Stimulated activated naive CD4-positive, alpha-beta T cell (primary cell): ENCODE results near the gene KCNF1.
A peak's percentile ranks its signal among the peaks of the same experiment; 100 is the strongest.

ENCODE experiments used
- DNase-seq, 6 experiments: peaks; one replicate each; lab custom pipeline; 2025; lab: John Stamatoyannopoulos, UW

KCNF1 gene, protein sequence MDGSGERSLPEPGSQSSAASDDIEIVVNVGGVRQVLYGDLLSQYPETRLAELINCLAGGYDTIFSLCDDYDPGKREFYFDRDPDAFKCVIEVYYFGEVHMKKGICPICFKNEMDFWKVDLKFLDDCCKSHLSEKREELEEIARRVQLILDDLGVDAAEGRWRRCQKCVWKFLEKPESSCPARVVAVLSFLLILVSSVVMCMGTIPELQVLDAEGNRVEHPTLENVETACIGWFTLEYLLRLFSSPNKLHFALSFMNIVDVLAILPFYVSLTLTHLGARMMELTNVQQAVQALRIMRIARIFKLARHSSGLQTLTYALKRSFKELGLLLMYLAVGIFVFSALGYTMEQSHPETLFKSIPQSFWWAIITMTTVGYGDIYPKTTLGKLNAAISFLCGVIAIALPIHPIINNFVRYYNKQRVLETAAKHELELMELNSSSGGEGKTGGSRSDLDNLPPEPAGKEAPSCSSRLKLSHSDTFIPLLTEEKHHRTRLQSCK

DNA sequence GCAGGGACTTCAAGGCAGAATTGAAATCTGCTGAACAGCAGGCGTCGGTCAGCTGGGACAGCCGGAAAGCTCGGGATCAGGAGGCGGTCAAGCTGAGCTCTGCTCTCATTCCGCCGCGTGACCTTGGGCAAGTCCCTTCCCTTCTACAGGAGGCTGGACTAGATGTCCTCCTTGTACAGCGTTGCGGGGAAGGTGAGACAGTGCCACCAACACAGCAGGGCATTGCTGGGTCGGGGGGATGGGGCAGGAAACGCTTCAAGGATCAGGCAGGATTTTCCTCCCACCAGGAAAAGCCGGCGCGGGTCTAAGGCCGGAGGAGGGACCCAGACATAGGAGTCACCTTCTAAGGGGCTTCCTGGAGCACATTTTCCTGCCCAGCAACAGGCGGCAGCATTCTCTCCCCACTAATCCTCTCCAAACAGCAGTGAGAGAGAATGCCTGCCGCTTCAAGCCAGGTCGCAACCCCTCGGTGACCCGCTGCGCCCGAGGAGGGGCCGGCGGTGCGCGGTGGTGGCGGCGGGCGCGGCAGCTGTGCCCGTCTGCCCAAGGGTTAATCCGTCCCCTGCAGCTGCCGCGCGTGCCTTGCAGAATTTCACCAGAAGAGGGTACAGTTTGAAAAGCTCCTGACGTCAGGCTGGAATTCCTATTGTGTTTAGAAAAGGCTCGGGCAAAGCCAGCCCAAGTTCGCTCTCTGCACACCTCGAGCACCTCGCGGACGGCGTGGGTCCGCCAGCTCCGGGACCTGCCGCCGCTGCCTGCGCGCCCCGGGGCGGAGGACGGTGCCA is at the start of gene KCNF1:
KCNF1 (plus strand) TSS at position 644 of the 785 bp plus-strand sequence. CDS start 493 bp downstream, outside the sequence.
- DNase-seq = peak in 1 of 6 experiments; percentile 3

DNA sequence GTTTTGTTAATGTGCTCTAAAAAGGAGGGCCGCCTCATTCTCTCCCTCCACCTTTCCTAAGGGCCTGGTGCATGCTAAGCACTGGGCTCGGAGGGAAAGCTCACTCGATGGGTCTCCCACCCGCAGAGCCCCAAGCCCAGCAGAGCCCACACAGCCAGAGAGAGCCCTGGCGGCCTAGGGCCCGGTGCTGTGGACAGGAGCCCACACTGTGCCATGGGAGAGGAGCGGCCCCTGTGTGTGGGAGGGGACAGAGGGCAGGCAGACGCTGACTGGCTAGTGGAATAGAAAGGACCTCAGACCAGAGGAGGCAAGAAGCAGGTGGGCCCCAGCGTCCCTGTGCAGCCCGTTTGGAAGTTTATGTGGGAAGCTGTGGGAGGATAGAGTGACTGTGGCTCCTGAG is 49.4 kb upstream of the KCNF1 start:
- no peak for DNase-seq

DNA sequence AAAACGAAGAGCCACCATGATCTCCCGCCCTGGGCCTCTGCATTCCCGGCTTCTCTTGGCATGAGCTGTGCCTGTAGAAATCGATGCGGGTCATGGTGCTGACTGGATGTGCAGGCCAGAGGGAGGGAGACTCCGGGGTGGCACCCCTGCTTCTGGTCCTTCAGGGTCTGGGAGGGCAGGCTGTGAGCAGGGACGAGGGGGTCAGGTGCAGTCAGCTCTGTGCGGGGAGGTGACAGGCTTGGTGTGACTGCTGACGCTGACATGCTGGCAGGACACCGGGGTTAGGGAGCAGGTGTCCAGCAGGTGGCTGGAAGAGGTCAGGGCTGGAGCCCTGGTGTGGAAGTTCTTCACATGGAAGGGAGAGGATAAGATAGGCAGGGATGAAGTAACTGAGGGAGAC is 48.7 kb upstream of the KCNF1 start:
- DNase-seq = no peak

DNA sequence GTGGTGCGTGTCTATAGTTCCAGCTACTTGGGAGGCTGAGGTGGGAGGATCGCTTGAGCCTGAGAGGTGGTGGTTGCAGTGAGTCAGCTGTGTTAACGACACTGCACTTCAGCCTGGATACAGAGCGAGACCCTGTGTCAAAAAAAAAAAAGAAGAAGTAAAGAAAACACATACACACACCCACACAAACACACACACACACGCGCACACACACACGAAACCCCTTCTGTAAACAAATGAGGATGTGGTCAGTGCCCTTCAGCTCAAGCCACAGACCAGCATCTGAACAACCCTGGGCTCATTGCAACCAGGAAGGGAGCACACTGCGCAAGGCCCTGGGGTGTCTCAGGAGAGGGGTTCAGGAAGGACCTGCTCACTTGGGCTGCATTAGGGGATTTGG is 47.9 kb upstream of the KCNF1 start:
- no peak for DNase-seq

DNA sequence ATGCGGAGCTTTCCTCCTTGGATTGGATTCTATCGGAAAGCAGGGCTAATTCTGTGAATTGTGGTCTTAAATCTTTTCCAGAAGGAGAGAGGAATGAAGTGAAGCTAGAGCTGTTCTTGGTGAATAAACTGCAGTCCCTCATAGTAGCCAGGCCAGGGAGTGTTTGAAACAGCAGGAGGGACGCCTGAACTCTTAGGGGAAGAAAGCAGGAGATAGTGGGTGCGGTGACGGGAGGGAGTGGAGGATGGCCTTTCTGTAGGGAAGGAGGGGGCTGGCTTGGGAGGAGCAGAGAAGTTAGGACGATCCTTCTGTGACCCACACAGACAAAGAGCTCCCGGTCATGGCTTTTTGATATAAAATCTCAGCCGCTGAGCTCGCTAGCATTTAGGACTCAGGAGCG is 47.5 kb upstream of the KCNF1 start:
- no peak for DNase-seq

DNA sequence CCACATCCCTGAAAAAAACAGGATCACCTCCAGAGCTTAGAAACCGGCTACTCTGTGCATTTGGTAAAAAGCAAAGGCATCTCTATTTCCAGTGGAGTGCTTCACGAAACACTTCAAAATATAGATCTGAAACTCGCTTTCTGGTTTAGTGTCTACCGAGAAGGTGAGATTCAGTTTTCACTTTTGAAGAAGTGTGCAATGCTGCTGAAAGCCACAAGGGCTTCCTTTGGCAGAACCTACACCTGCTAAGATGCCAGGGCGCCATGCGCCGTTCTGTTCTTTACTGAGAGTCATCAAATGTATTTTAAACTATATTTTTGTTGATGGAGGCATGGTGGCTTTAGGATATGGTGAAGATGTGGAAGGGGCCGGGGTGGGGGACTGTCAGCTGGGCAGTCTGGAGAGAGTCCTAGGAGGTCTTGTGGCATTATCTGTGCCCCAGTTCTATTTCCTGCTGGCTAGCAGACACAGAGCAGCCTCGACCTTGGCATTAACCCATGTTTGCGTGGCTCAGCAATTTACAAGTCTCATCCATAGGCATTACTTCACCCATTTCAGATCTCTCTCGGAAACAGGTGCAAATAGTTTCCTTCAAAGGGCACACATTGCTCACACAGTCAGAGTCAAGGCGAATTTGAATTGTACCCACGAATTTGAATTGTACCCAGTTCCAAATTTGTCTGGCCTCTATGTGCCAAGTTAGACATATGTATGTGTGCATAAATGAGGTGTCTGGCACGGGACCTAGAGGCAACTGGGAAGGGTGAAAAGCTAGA is 46.7 kb upstream of the KCNF1 start:
- DNase-seq = peak in 3 of 6 experiments; percentile 16 to 24 (median 18)

DNA sequence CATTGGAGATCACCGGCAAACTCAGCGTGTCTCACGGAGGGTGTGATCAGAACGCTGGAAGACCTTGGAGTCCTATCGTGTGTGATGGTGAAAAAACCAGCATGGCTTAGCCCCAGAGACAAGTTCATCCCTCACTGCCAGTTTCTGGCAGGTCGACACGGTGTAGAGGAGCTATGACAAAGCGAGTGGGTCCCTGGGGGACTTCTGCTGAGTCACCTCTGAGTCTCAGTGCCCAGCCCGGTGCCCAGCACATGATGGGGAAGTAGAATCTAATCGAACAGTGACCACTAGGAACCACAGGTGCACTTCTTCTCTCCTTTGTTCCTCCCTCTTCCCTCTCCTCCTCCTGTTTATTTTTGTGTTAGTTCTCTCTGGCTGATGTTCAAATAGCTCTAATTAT is 45.9 kb upstream of the KCNF1 start:
- no peak for DNase-seq

DNA sequence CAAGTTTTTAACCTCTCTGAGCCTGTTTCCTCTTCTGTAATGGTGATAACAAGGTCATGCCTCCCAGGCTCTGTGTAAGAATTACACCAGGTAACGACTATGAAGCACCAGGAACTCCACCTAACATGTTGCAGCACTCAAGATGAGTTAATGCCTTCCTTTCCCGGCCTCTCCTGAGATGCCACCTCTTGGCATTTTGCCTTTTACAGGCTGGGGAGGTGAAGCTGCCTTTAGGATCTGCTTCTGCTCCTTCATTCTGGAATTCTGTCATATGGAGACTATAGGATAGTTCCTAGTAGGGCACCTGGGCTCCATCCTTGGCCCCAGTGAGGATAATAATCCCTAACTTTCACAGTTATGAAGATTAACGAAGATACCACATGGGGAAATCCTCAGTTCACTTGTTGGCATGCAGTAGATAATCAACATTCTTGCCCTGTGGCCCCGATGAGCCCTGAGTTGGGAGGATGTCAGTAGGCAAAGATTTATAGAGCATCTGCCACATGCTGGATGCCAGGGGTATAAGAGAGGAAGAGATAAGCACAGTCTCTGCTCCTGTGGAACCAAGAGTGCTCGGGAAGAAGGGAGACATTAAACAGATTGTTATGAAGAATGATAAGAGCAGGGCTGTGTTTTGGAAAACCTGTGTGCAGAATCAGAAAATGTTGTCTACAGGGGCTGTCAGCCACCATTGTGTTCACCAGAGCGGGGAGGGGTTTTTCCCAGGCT is 43.9 kb upstream of the KCNF1 start:
- DNase-seq = no peak

DNA sequence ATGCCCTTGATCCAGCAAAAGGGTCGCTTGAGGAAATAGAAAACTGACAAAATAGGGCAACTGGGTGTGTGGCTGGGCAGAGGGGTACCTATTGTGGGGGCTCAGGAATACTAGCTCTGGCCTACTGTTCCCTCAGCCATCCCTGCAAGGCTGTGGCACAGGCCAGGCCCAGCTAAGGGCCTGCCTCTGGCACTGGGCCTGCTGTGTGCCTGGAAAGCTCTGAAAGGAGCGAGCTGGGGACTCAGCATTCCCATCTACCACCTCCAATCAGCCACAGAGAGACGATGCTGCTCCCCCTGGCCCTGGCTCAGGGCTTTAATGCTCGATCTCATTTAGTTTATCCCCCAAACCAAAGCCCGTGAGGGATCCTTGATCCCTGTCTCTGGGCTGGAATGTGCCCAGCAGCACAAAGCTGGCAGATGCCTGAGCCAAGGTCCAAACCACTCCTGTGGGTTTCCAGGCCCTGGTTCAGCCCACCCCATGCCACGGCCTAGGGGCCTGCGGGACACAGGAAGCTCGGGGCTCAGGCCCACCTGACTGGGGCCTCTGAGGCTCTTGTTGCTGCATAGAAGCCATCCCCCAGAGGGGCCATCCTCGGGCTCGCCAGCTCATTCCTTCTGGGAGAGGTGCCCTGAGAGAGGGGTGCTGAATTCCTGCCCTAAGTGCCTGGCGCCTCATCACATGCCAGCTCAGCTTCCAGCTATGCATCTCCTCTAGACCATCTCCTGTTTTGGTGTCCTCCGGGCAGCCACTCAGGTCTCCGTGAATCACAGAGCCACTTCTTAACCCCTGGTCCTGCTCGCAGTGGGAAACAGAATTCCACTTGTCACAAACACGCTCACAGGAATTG is 43.0 kb upstream of the KCNF1 start:
- DNase-seq = no peak

DNA sequence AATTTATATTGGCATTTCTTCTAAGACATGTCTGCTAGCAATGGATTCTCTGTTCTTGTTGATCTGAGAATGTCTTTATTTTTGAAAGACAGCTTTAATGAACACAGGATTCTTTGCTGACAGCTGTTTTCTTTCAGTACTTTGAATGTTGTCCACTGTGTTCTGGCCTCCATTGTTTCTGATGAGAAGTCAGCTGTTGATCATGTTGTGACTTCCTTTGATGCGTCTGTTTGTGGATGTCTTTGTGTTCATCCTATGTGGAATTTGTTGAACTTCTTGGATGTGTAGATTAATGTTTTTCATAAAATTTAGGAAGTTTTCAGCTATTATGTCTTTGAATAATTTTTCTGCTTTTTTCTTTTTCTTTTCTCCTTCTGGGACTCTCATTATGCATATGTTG is 39.8 kb upstream of the KCNF1 start:
- no peak for DNase-seq

DNA sequence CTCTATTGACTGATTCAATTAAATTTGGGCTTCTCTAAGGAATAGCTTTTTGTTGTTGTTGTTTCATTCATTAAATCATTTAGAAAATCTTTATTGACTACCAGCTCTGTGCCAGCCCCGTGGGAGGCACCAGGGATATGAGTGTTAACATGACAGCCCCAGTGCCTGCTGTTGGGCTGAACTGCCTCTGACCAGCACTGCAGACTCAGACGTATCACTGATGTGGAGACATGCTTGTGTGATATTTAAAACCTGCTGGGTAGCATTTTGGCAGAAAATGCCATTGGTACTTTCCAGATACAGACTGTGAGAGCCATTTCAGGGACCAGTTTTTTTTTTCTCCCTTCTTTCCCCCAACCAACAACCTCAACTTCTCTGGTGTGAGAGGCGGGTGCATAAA is 38.6 kb upstream of the KCNF1 start:
- DNase-seq = no peak

DNA sequence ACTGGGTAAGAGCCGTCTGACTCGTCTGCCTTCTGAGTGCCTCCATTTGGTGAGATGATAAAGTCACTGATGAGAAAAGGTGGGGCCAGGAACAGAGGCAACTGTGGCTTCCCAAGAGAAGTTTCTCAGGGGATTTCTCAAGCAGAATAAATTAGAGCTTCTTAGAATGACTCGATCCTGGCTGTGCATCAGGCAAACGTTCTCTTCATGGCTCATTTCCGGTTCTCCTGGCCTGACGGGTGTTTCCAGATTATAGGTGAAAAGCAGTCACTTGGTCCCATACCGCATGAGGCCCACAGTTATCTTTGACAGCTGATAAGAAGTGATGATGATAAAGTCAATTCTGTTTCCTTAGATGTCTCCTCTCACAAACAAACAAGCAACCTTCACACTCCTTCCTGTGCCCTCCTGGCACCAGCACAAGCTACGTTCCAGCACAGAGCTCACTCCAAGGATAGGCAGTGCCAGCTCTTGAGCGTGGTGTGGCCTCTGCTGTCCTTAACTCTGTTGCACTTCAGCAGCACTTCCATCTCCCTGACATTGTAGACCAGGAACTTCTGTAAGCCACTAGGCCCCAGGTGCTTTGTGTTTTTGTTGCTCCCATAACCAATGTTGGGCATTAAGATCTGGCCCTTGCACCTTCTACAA is 37.8 kb upstream of the KCNF1 start:
- DNase-seq = no peak

DNA sequence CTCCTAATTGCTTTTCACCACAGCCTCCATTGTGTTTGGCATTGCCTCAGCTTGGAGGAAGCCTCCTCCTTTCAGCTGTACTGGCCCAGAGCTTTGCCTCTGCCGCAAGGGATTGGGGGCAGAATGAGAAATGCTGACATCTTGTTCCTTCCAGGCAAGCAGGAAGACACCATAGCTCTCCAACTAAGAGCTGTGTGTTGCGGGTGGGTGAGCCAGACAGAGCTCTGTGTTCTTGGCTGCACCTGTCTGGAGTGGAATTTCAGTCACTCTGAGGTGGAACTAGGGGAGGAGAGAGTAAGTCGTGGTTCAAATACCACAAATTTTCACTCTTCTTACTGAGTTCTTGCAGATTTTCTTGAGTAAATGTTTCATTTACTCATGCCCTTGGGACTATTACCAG is 36.6 kb upstream of the KCNF1 start:
- no peak for DNase-seq

DNA sequence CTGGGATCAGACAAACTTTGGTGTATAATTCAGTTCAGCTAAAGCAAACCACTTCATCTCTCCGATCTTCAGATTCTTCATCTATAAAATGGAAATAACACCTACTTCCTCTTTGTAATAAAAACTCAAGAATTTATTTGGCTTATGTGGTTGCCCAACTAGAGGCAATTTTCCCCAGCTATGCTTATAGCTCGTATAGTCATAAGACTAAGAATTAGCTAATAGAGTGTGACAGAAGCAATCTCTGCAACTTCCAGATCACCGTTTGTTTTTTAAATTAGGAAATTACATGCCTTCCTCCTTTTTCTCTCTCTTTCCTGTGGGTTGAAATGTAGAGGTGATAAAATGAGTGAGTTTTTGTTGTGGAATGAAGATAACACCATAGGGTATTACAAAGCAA is 35.3 kb upstream of the KCNF1 start:
- DNase-seq = no peak

DNA sequence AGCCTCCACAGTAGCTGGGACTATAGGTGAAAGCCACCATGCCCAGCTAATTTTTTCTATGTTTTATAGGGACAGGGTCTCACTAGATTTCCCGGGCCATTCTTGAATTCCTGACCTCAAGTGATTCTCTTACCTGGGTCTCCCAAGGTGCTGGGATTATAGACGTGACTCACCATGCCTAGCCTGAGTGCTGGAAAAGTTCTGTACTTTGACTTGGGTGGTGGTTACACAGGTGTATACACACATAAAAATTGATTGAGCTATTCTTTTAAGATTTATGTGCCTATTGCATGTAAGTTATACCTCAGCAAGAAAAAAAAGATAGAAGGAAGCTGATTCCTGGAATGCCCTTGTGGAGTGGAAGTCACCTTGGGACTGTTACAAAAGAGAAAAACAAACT is 34.8 kb upstream of the KCNF1 start:
- no peak for DNase-seq

DNA sequence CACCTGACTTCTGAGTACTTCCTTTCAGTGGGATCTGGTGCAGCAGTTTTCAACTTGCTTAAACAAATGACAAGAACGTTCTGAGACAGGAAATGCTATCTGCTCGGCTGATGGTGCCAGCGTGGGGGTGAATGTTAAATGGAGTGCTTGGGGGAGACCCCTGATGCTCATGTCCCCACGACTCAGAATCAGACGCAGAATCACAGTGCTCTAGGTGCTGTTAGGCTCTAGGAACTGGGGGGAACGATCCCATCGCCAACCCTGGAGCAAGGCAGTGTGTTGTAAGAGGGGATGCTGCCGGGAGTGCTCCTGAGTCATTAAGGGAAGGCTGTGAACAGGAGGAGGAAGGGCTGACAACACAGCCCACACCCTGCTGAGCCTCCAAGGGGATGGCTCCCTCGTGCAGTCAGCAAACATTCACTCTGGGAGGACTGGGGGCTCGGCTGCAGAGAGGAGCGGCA is 34.1 kb upstream of the KCNF1 start:
- no peak for DNase-seq

DNA sequence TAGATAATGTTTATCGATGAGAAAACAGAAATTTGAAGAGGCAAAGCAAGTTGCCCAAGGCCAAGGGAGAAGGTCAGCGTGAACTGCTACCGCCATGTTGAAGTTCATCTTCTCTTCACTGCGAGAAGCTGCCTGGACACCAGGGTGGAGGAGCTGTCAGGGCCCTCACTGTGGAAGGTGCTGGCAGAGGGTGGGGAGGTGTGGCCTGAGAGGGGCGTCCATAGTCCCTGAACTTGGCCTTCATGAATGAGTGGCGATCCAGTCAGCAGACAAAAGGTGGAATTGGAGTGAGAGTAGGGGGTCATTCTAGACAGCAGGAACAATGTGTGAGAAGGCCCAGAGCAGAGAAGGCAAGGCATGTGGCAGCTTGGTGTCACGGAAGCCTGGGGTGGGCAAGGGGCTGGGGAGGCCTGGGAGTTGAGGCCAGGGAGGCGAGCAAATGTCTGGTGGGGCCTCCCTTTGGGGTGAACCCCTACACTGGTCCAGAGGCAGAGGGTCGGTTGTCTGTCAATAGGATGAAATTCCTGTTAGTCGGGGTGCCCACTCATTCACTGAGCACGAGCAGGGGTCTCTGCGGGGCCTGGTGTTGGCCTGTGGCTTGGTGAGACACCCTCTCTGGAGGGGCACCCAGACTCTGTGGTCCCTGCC is 33.3 kb upstream of the KCNF1 start:
- no peak for DNase-seq

DNA sequence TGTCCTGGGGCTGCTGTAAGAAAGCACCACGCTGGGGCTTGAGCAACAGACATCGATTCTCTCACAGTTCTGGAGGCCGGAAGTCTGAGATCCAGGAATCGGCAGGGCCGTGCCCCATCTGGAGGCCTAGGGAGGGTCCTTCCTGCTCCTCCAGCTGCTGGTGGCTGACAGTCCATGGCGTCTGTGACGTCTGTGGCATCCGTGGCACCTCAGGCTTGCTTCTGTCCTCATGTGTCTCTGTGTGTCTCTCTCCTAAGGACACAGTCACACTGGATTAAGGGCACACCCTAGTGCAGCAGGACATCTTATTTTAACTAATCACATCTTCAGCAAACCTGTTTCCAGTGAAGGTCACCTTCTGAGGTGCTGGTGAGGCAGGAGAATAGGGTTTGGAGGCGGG is 32.6 kb upstream of the KCNF1 start:
- no peak for DNase-seq
